Tibial nerve (tissue), 4 donors: ENCODE results near the gene LHPP. TPM values are rescaled to one million over a fixed set of nuclear protein-coding genes. Genes with fewer than 3 reads are reported as not detected.

ENCODE experiments used
- DNase-seq, 2 donors: peaks; one replicate each; pipeline ENCODE4 v3.0.0-alpha.2; 2019; ENCODE audit warnings: low spot score in 2 of 2
- H3K27ac ChIP-seq, 4 donors: fragments of 200-600 bp; sonication (generic) in 3 of 4; one replicate each; pipeline ENCODE4 v1.5.1; 2017 to 2019; ENCODE audit warnings: mild to moderate bottlenecking in 1 of 4
- H3K27me3 ChIP-seq, 2 donors: fragments of 200-600 bp; sonication (generic) in 1 of 2; one replicate each; pipeline versions ENCODE4 v1.5.1 to v1.6.0; 2017 to 2019
- H3K36me3 ChIP-seq, 3 donors: fragments of 200-600 bp; sonication (generic); one replicate each; pipeline ENCODE4 v1.5.1; 2018 to 2019
- H3K4me1 ChIP-seq, 4 donors: fragments of 200-600 bp; sonication (generic) in 3 of 4; one replicate each; pipeline ENCODE4 v1.5.1; 2017 to 2019
- H3K4me3 ChIP-seq, 4 donors: fragments of 200-600 bp; sonication (generic) in 3 of 4; one replicate each; pipeline ENCODE4 v1.5.1; 2017 to 2019; ENCODE audit warnings: mild to moderate bottlenecking in 1 of 4, moderate library complexity in 1 of 4
- H3K9me3 ChIP-seq, 4 donors: fragments of 200-600 bp; sonication (generic) in 3 of 4; one replicate each; pipeline ENCODE4 v1.5.1; 2017 to 2019
- CTCF ChIP-seq, 5 experiments: fragments of 200-600 bp in 3 of 5; fragments of 450-650 bp in 2 of 5; sonication (generic) in 3 of 5; IDR thresholded peaks; one replicate each; pipeline ENCODE4 v1.5.1; 2016 to 2019; ENCODE audit warnings: antibody characterized with exemption in 5 of 5, mild to moderate bottlenecking in 3 of 5, moderate library complexity in 2 of 5
- EP300 ChIP-seq, 2 donors: sonication (generic); formaldehyde crosslinking; IDR thresholded peaks; one replicate each; pipeline ENCODE4 v1.6.1; 2017; ENCODE audit warnings: antibody characterized with exemption in 2 of 2, mild to moderate bottlenecking in 1 of 2
- POLR2A ChIP-seq, 2 donors: fragments of 450-650 bp; IDR thresholded peaks; one replicate each; pipeline ENCODE4 v1.6.1; 2017; ENCODE audit warnings: antibody characterized with exemption in 2 of 2, mild to moderate bottlenecking in 2 of 2, moderate library complexity in 2 of 2
- WGBS, 2 donors: methylation state at CpG; one replicate each; pipeline ENCODE4 v1.1.5; 2018; 5-methylcytosine and 5-hydroxymethylcytosine counted together
- total RNA-seq, 4 donors: library from RNA; depleted of rRNA; stranded (reverse); fragments of >200 nt; gene quantifications; one replicate each; pipeline ENCODE4 v1.1.0, GENCODE V29; 2016

The LHPP gene
- total RNA-seq, 4 donors from 2014 or later = 25.5 to 211 (median 123) TPM

GRCh38 chr10:124603376-124604213 is 142.0 kb downstream of the LHPP start:
- Histone ChIP-seq H3K36me3 (no peaks in the 10 kb centered on the region), H3K4me1 (peaks cover 0 to 45% (median 25%) of the 10 kb centered on the region in 4 donors), H3K4me3 (no peak overlapping the region), H3K27me3 (no peaks in the 10 kb centered on the region), H3K9me3 (no peaks in the 10 kb centered on the region), H3K27ac (peak overlapping the region; percentile 71 to 91 (median 83))
- DNase-seq = no peak
- TF ChIP-seq POLR2A (IDR thresholded peaks at IDR 0.05) = no peak
- no peak for TF ChIP-seq CTCF (IDR thresholded peaks at IDR 0.05)
- no peak for TF ChIP-seq EP300 (IDR thresholded peaks at IDR 0.05)
- 85 to 88% methylated on average over 12 to 17 of the region's 18 CpGs for WGBS, 2 donors

GRCh38 chr10:124604214-124605000 is 142.8 kb downstream of the LHPP start:
- peak overlapping the region; percentile 71 to 91 (median 83) for H3K27ac ChIP-seq
- WGBS, 2 donors = 63 to 69% methylated on average over 13 to 16 of the region's 22 CpGs
- DNase-seq = no peak
- no peaks in the 10 kb centered on the region for H3K9me3 ChIP-seq
- TF ChIP-seq POLR2A (IDR thresholded peaks at IDR 0.05) = no peak
- no peak for TF ChIP-seq EP300 (IDR thresholded peaks at IDR 0.05)
- no peak for TF ChIP-seq CTCF (IDR thresholded peaks at IDR 0.05)
- peaks cover 0 to 53% (median 27%) of the 10 kb centered on the region in 4 donors for H3K4me1 ChIP-seq
- no peaks in the 10 kb centered on the region for H3K36me3 ChIP-seq
- no peaks in the 10 kb centered on the region for H3K27me3 ChIP-seq
- no peak overlapping the region for H3K4me3 ChIP-seq

- peak overlapping the region in 1 of 4 donors; percentile 32 for H3K4me3 ChIP-seq
- peak overlapping the region; percentile 71 to 91 (median 83) for H3K27ac ChIP-seq
- 40 to 52% methylated on average over 7 of the region's 8 CpGs for WGBS, 2 donors
- H3K27me3 ChIP-seq = no peaks in the 10 kb centered on the region
- peaks cover 0 to 56% (median 29%) of the 10 kb centered on the region in 4 donors for H3K4me1 ChIP-seq
- no peaks in the 10 kb centered on the region for H3K36me3 ChIP-seq
- peak in 1 of 2 donors; percentile 80 for TF ChIP-seq EP300 (IDR thresholded peaks at IDR 0.05)
- peak in 1 of 5 experiments; percentile 24 for TF ChIP-seq CTCF (IDR thresholded peaks at IDR 0.05)
- TF ChIP-seq POLR2A (IDR thresholded peaks at IDR 0.05) = peak in 1 of 2 donors; percentile 31
- H3K9me3 ChIP-seq = no peaks in the 10 kb centered on the region
- no peak for DNase-seq
These were observed 143.4 kb downstream of the LHPP start for GRCh38 chr10:124605001-124605370.

GRCh38 chr10:124605481-124605855 is 143.8 kb downstream of the LHPP start:
- Histone ChIP-seq H3K4me1 (peaks cover 0 to 56% (median 29%) of the 10 kb centered on the region in 4 donors), H3K36me3 (no peaks in the 10 kb centered on the region), H3K27ac (peak overlapping the region; percentile 71 to 91 (median 83)), H3K27me3 (no peaks in the 10 kb centered on the region), H3K9me3 (no peaks in the 10 kb centered on the region), H3K4me3 (peak overlapping the region in 1 of 4 donors; percentile 32)
- WGBS, 2 donors = 69 to 91% methylated on average over 5 of the region's 5 CpGs
- TF ChIP-seq POLR2A (IDR thresholded peaks at IDR 0.05) = no peak
- TF ChIP-seq EP300 (IDR thresholded peaks at IDR 0.05) = no peak
- no peak for TF ChIP-seq CTCF (IDR thresholded peaks at IDR 0.05)
- no peak for DNase-seq
